PC-9 (cell line): ENCODE data around the gene DCUN1D4. TPM values are rescaled to one million over a fixed set of nuclear protein-coding genes. Genes with fewer than 3 reads are reported as not detected.

Experiments
- BruUV-seq: library from RNA; stranded (reverse); fragments of 400-500 nt; replicated peaks from 2 replicates; lab custom pipeline; 2021; lab: Mats Ljungman, UMichigan
- CTCF ChIA-PET: fragments of 300-600 bp; sonication (Branson Sonifier 250); formaldehyde crosslinking; loops from one replicate; lab custom pipeline; 2022; ENCODE audit warnings: antibody characterized with exemption; lab: Charles Lee
- POLR2A ChIA-PET: fragments of 300-600 bp; sonication (Branson Sonifier 250); formaldehyde crosslinking; loops from one replicate; lab custom pipeline; 2022; ENCODE audit warnings: antibody characterized with exemption; ENCODE audit not compliant: unreplicated experiment; lab: Charles Lee
- DNase-seq, 2 experiments: peaks; one replicate each; pipeline versions ENCODE4 v3.0.0 to v3.0.0-alpha.2; 2015 to 2022; ENCODE audit warnings: mixed read lengths in 1 of 2
- H2AFZ ChIP-seq: fragments of 200-600 bp; sonication (generic); 2 replicates; pipeline ENCODE4 v1.8.1; 2017; ENCODE audit warnings: antibody characterized with exemption
- H3F3A ChIP-seq: fragments of 200-600 bp; sonication (generic); 2 replicates; pipeline ENCODE4 v1.8.1; 2017; ENCODE audit warnings: antibody characterized with exemption, mild to moderate bottlenecking, low read depth; ENCODE audit not compliant: insufficient read depth
- H3K27ac ChIP-seq: fragments of 200-600 bp; sonication (generic); 2 replicates; pipeline ENCODE4 v1.6.1; 2016; ENCODE audit warnings: mixed run types
- H3K27me3 ChIP-seq: fragments of 200-600 bp; sonication (generic); 2 replicates; pipeline ENCODE4 v1.6.1; 2016; ENCODE audit warnings: low read depth, mixed run types; ENCODE audit not compliant: insufficient read depth
- H3K36me3 ChIP-seq: fragments of 200-600 bp; sonication (generic); 2 replicates; pipeline ENCODE4 v1.6.1; 2016; ENCODE audit warnings: low read depth, mixed run types
- H3K4me1 ChIP-seq: fragments of 200-600 bp; sonication (generic); replicated peaks from 2 replicates; pipeline ENCODE4 v1.6.1; 2016; ENCODE audit warnings: mixed run types; ENCODE audit not compliant: insufficient read depth
- H3K4me2 ChIP-seq: fragments of 200-600 bp; sonication (generic); 2 replicates; pipeline ENCODE4 v1.6.1; 2017; ENCODE audit warnings: mixed run types
- H3K4me3 ChIP-seq: fragments of 200-600 bp; sonication (generic); 2 replicates; pipeline ENCODE4 v1.6.1; 2016; ENCODE audit warnings: mixed run types
- H3K79me2 ChIP-seq: fragments of 200-600 bp; sonication (generic); 2 replicates; pipeline ENCODE4 v1.6.1; 2017; ENCODE audit warnings: low read depth, mixed run types
- H3K9me2 ChIP-seq: fragments of 200-600 bp; sonication (generic); 2 replicates; pipeline ENCODE4 v1.8.1; 2017; ENCODE audit warnings: mild to moderate bottlenecking; ENCODE audit not compliant: insufficient read depth
- H3K9me3 ChIP-seq: fragments of 200-600 bp; sonication (generic); 2 replicates; pipeline ENCODE4 v1.8.1; 2016; ENCODE audit warnings: low read depth; ENCODE audit not compliant: insufficient read depth
- H4K20me1 ChIP-seq: fragments of 200-600 bp; sonication (generic); 2 replicates; pipeline ENCODE4 v1.8.1; 2017; ENCODE audit not compliant: insufficient read depth
- EZH2 ChIP-seq: fragments of 200-600 bp; sonication (generic); IDR thresholded peaks from 2 replicates; pipeline ENCODE4 v1.8.0; 2017; ENCODE audit warnings: antibody characterized with exemption, low read depth
- intact Hi-C: fragments of 100-400 bp; cut with micrococcal nuclease; formaldehyde crosslinking; loops from one replicate; pipeline ENCODE4 v1.10.0; 2022; ENCODE audit not compliant: unreplicated experiment
- total RNA-seq: library from RNA; stranded (reverse); gene quantifications from 2 replicates; pipeline ENCODE4 v1.2.3, GENCODE V29; 2021
- TF ChIP-seq, protein P1 (sequence below): fragments of 200-600 bp; sonication (generic); conservative IDR thresholded peaks from 2 replicates; pipeline ENCODE4 v1.6.1; 2017; ENCODE audit warnings: mixed run types, antibody characterized with exemption, mild to moderate bottlenecking, moderate library complexity

DCUN1D4 gene
- total RNA-seq, 1 experiment from 2014 or later: 24.9 TPM

DNA sequence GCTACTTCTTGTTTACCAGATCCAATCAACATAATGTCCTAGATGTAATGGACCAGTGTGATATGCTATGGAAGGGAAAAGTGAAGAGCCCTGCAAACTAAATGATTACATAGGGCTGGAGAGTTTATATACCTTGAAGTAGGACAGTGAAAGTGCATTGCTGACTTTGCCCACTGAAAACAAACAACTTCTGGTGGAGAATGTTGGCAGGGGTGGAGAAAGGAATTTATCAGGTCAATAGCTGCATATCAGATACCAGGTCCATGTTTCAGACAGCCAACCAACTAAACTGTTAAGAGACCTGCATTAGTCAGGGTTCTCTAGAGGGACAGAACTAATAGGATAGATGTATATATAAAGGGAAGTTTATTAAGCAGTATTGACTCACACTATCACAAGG is 82.4 kb downstream of the DCUN1D4 start:
- no TSS peak for BruUV-seq
- H2AFZ ChIP-seq: no peak overlapping the region
- no peaks in the 10 kb centered on the region for H3K9me2 ChIP-seq
- H3K4me2 ChIP-seq: no peak overlapping the region
- H4K20me1 ChIP-seq: no peaks in the 10 kb centered on the region
- ChIA-PET CTCF (no interaction called here), POLR2A (no interaction called here)
- no peak overlapping the region for H3K4me3 ChIP-seq
- H3K4me1 ChIP-seq: no peaks in the 10 kb centered on the region
- no peaks in the 10 kb centered on the region for H3K36me3 ChIP-seq
- no peak for TF ChIP-seq EZH2
- TF ChIP-seq, protein P1, sequence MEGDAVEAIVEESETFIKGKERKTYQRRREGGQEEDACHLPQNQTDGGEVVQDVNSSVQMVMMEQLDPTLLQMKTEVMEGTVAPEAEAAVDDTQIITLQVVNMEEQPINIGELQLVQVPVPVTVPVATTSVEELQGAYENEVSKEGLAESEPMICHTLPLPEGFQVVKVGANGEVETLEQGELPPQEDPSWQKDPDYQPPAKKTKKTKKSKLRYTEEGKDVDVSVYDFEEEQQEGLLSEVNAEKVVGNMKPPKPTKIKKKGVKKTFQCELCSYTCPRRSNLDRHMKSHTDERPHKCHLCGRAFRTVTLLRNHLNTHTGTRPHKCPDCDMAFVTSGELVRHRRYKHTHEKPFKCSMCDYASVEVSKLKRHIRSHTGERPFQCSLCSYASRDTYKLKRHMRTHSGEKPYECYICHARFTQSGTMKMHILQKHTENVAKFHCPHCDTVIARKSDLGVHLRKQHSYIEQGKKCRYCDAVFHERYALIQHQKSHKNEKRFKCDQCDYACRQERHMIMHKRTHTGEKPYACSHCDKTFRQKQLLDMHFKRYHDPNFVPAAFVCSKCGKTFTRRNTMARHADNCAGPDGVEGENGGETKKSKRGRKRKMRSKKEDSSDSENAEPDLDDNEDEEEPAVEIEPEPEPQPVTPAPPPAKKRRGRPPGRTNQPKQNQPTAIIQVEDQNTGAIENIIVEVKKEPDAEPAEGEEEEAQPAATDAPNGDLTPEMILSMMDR: no peak
- no peaks in the 10 kb centered on the region for H3F3A ChIP-seq
- intact Hi-C loops: no loop called here
- H3K9me3 ChIP-seq: no peaks in the 10 kb centered on the region
- no peaks in the 10 kb centered on the region for H3K79me2 ChIP-seq
- H3K27ac ChIP-seq: no peak overlapping the region
- H3K27me3 ChIP-seq: no peaks in the 10 kb centered on the region
- no peak for DNase-seq

DNA sequence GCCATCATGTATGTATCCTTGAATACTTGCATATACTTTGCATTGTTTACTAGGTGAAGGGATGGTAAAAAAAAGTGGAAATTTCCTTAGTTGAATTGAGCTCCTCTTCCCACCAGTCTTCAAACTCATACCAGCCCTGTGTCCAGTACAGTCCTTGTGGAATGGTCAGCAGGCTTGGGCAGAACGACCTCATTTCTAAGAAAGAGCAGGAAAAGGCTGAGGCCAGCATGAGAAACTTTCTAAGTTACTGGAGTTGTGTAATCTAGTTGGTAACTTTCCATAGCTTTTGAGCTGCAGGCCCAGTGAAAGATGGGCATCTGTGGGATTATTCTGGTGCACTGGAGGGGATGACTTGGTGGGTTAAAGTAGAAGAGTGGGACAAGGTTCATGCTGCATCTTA is 87.6 kb downstream of the DCUN1D4 start:
- no TSS peak for BruUV-seq
- no peak for DNase-seq
- Histone ChIP-seq H3K4me2 (no peak overlapping the region), H3K9me2 (no peaks in the 10 kb centered on the region), H3K4me1 (no peaks in the 10 kb centered on the region), H3K4me3 (no peak overlapping the region), H3F3A (no peaks in the 10 kb centered on the region), H3K27ac (no peak overlapping the region), H3K9me3 (no peaks in the 10 kb centered on the region), H2AFZ (no peak overlapping the region), H3K79me2 (no peaks in the 10 kb centered on the region), H4K20me1 (no peaks in the 10 kb centered on the region), H3K36me3 (no peaks in the 10 kb centered on the region), H3K27me3 (no peaks in the 10 kb centered on the region)
- ChIA-PET POLR2A (no interaction called here), CTCF (no interaction called here)
- intact Hi-C loops: no loop called here
- TF ChIP-seq, protein P1: no peak
- no peak for TF ChIP-seq EZH2

DNA sequence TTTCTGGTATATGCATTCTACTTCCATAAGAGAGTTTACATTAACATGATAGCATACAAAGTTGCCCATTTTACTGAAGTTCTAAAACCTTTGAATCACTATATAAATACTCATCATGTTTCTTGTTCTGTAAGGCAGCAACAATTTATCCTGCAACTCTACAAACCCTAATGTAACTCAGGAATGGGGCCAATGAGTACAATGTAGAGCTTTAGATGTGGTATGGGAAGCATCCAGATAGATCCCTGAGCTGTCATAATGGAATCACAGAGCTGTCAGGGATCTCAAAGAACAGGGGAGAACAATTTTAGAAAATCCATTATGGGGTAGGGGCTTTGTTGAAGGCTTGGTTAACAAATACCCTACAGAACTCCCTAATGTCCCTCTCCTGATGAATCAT is 88.5 kb downstream of the DCUN1D4 start:
- H3K4me2 ChIP-seq: no peak overlapping the region
- ChIA-PET CTCF (no interaction called here), POLR2A (no interaction called here)
- intact Hi-C loops: no loop called here
- TF ChIP-seq EZH2: no peak
- TF ChIP-seq, protein P1: no peak
- H3K27ac ChIP-seq: no peak overlapping the region
- H3K36me3 ChIP-seq: no peaks in the 10 kb centered on the region
- no TSS peak for BruUV-seq
- no peaks in the 10 kb centered on the region for H3K9me3 ChIP-seq
- H3K79me2 ChIP-seq: no peaks in the 10 kb centered on the region
- H3K4me3 ChIP-seq: no peak overlapping the region
- H4K20me1 ChIP-seq: no peaks in the 10 kb centered on the region
- H3K9me2 ChIP-seq: no peaks in the 10 kb centered on the region
- no peaks in the 10 kb centered on the region for H3K27me3 ChIP-seq
- H3K4me1 ChIP-seq: no peaks in the 10 kb centered on the region
- no peak overlapping the region for H2AFZ ChIP-seq
- DNase-seq: no peak
- no peaks in the 10 kb centered on the region for H3F3A ChIP-seq
